Body of pancreas (tissue), 4 donors: ENCODE data around the gene YIPF7.

ENCODE experiments used
- CTCF ChIP-seq, 7 experiments: fragments of 450-650 bp in 4 of 7; fragments of 200-600 bp in 3 of 7; sonication (generic) in 3 of 7; IDR thresholded peaks; one replicate each; pipeline ENCODE4 v1.5.1; 2016 to 2019; ENCODE audit warnings: antibody characterized with exemption in 7 of 7
- POLR2A ChIP-seq, 3 donors: fragments of 450-650 bp; IDR thresholded peaks; one replicate each; pipeline ENCODE4 v1.6.1; 2016; ENCODE audit warnings: antibody characterized with exemption in 3 of 3, mild to moderate bottlenecking in 2 of 3

GRCh38 chr4:44663539-44664263 is 12.3 kb upstream of the YIPF7 start:
- no peak for TF ChIP-seq CTCF (IDR thresholded peaks at IDR 0.05)
- TF ChIP-seq POLR2A (IDR thresholded peaks at IDR 0.05): no peak
